ENCODE data around the gene TSPAN19. TPM values are rescaled to one million over a fixed set of nuclear protein-coding genes. Genes with fewer than 3 reads are reported as not detected.
"Not testable (repeated sequence)": the region's sequence is repeated elsewhere in the genome, so short reads cannot be mapped to it uniquely, and the experiment has no call there.

The TSPAN19 gene
- total RNA-seq, 1 donor, result not detected

GRCh38 chr12:85017133-85017532 is 18.9 kb downstream of the TSPAN19 start:
- Histone ChIP-seq H3K27me3 (ENCODE audit: insufficient read depth, low read length) (no peaks in the 10 kb centered on the region), H3K9me3 (ENCODE audit: low read depth, low read length) (no peaks in the 10 kb centered on the region), H3K4me1 (ENCODE audit: insufficient read depth, low read length) (no peaks in the 10 kb centered on the region), H3K4me3 (ENCODE audit: low read length) (no peak overlapping the region)

GRCh38 chr12:85016413-85016812 is 19.7 kb downstream of the TSPAN19 start:
- Histone ChIP-seq H3K4me3 (ENCODE audit: low read length) (no peak overlapping the region), H3K27me3 (ENCODE audit: insufficient read depth, low read length) (no peaks in the 10 kb centered on the region), H3K9me3 (ENCODE audit: low read depth, low read length) (no peaks in the 10 kb centered on the region), H3K4me1 (ENCODE audit: insufficient read depth, low read length) (no peaks in the 10 kb centered on the region)

DNA sequence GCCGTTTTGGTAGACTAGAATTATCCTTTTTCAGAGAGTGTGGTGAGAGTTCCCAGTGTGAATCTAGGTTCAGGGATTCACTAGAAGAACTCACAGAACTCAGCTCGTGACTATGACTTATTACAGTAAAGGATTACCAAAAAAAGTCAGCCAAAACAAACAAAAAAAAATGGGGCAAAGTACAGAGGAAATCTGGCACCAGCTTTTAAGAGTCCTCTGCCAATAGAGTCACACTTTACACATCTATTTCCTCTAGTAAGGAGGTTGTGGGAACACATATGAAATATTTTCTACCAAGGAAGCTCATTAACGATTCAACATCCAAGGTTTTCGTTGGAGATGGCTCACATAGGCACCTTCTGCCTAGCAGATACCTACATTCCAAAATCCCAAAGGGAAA is 28.2 kb downstream of the TSPAN19 start:
- Histone ChIP-seq H3K27me3 (ENCODE audit: insufficient read depth, low read length) (no peaks in the 10 kb centered on the region), H3K4me1 (ENCODE audit: insufficient read depth, low read length) (no peaks in the 10 kb centered on the region), H3K9me3 (ENCODE audit: low read depth, low read length) (no peaks in the 10 kb centered on the region), H3K4me3 (ENCODE audit: low read length) (no peak overlapping the region)

DNA sequence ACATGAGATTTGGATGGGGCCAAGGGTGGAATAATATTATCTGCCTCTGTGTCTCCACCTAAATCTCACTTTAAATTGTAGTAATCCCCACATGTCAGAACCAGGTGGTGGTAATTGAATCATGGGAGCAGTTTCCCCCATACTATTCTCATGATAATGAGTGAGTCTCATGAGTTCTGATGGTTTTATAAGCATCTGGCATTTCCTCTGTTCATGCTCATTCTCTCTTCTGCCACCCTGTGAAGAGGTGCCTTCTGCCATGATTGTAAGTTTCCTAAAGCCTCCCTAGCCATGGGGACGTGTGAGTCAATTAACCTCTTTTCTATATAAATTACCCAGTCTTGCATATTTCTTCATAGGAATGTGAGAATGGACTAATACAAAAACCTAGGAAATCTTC is 29.9 kb downstream of the TSPAN19 start:
- Histone ChIP-seq H3K27me3 (ENCODE audit: insufficient read depth, low read length) (no peaks in the 10 kb centered on the region), H3K9me3 (ENCODE audit: low read depth, low read length) (no peaks in the 10 kb centered on the region), H3K4me1 (ENCODE audit: insufficient read depth, low read length) (no peaks in the 10 kb centered on the region), H3K4me3 (ENCODE audit: low read length) (no peak overlapping the region)

GRCh38 chr12:85005615-85006014 is 30.5 kb downstream of the TSPAN19 start:
- Histone ChIP-seq H3K4me3 (ENCODE audit: low read length) (no peak overlapping the region), H3K4me1 (ENCODE audit: insufficient read depth, low read length) (no peaks in the 10 kb centered on the region)

DNA sequence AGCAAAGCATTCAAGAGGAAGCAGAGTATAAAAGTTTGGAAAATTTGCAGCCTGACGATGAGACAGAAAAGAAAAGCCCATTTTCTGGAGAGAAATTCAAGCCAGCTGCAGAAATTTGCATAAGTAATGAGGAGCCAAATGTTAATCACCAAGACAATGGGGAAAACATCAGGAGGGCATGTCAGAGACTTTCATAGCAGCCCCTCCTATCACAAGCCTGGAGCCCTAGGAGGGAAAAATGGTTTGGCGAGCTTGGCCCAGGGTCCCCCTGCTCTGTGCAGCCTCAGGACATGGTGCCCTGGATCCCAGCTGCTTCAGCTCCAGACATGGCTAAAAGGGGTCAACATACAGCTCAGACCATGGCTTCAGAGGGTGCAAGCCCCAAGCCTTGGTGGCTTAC is 31.0 kb downstream of the TSPAN19 start:
- not testable (repeated sequence) for H3K4me3 ChIP-seq (ENCODE audit: low read length); H3K9me3 ChIP-seq (ENCODE audit: low read depth, low read length); H3K4me1 ChIP-seq (ENCODE audit: insufficient read depth, low read length); H3K27me3 ChIP-seq (ENCODE audit: insufficient read depth, low read length)

More at GRCh38 chr12:85005615-85006014, 30.5 kb downstream of the TSPAN19 start:
- Histone ChIP-seq H3K9me3 (ENCODE audit: low read depth, low read length) (no peaks in the 10 kb centered on the region), H3K27me3 (ENCODE audit: insufficient read depth, low read length) (no peaks in the 10 kb centered on the region)

- Histone ChIP-seq H3K27me3 (ENCODE audit: insufficient read depth, low read length) (no peaks in the 10 kb centered on the region), H3K4me3 (ENCODE audit: low read length) (no peak overlapping the region), H3K9me3 (ENCODE audit: low read depth, low read length) (no peaks in the 10 kb centered on the region), H3K4me1 (ENCODE audit: insufficient read depth, low read length) (no peaks in the 10 kb centered on the region)
Measured at GRCh38 chr12:85004204-85004603, 31.9 kb downstream of the TSPAN19 start.

GRCh38 chr12:85002778-85003296 is 33.2 kb downstream of the TSPAN19 start:
- Histone ChIP-seq H3K27me3 (ENCODE audit: insufficient read depth, low read length) (no peaks in the 10 kb centered on the region), H3K4me1 (ENCODE audit: insufficient read depth, low read length) (no peaks in the 10 kb centered on the region), H3K9me3 (ENCODE audit: low read depth, low read length) (no peaks in the 10 kb centered on the region), H3K4me3 (ENCODE audit: low read length) (no peak overlapping the region)

DNA sequence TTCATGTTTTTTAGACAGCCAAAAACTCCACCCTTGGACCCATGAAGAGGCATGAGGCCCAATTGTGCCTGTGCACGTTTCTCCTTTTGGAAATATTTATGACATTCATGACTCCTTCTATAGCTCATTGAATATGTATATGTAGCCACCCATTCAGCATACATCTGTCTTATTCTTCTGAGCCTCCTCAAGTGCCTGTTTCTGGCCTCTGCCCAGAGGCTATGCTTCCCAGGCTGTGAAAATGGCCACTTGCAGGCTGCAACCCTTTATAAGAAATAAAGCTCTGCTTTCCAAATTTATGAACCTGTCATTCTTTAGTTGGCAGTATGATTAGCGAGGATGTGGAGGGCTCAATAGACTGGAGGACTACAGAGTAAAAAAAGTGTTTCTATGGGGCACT is 35.3 kb downstream of the TSPAN19 start:
- no peaks in the 10 kb centered on the region for H3K4me1 ChIP-seq (ENCODE audit: insufficient read depth, low read length)
- H3K4me3 ChIP-seq (ENCODE audit: low read length), result no peak overlapping the region
- H3K27me3 ChIP-seq (ENCODE audit: insufficient read depth, low read length), result no peaks in the 10 kb centered on the region
- no peaks in the 10 kb centered on the region for H3K9me3 ChIP-seq (ENCODE audit: low read depth, low read length)

GRCh38 chr12:84998341-84998740 is 37.7 kb downstream of the TSPAN19 start:
- H3K27me3 ChIP-seq (ENCODE audit: insufficient read depth, low read length), result no peaks in the 10 kb centered on the region
- no peak overlapping the region for H3K4me3 ChIP-seq (ENCODE audit: low read length)
- H3K4me1 ChIP-seq (ENCODE audit: insufficient read depth, low read length), result no peaks in the 10 kb centered on the region
- no peaks in the 10 kb centered on the region for H3K9me3 ChIP-seq (ENCODE audit: low read depth, low read length)

DNA sequence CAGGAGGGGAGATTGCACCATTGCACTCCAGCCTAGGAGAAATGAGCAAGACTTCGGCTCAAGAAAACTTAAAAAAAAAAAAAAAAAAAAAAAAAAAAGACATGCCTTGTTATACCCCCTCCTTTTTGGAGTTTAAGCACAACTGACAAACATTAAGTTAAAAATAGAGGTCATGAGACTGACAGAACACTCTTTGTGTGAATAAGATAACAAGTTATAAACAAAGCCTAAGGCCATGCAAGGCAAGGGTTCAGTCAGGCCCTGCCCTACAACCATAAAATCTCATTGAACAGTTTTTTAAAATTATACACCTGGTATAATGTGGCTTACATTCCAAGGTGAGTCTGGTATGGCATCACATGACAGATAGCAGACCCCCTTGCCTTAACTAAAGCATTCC is 39.3 kb downstream of the TSPAN19 start:
- Histone ChIP-seq H3K4me1 (ENCODE audit: insufficient read depth, low read length) (no peaks in the 10 kb centered on the region), H3K27me3 (ENCODE audit: insufficient read depth, low read length) (no peaks in the 10 kb centered on the region), H3K4me3 (ENCODE audit: low read length) (no peak overlapping the region), H3K9me3 (ENCODE audit: low read depth, low read length) (no peaks in the 10 kb centered on the region)

GRCh38 chr12:84995641-84996040 is 40.4 kb downstream of the TSPAN19 start:
- Histone ChIP-seq H3K4me1 (ENCODE audit: insufficient read depth, low read length) (no peaks in the 10 kb centered on the region), H3K4me3 (ENCODE audit: low read length) (no peak overlapping the region), H3K27me3 (ENCODE audit: insufficient read depth, low read length) (no peaks in the 10 kb centered on the region)

GRCh38 chr12:84994426-84994825 is 41.7 kb downstream of the TSPAN19 start:
- Histone ChIP-seq H3K4me3 (ENCODE audit: low read length) (no peak overlapping the region), H3K9me3 (ENCODE audit: low read depth, low read length) (no peaks in the 10 kb centered on the region), H3K27me3 (ENCODE audit: insufficient read depth, low read length) (no peaks in the 10 kb centered on the region), H3K4me1 (ENCODE audit: insufficient read depth, low read length) (no peaks in the 10 kb centered on the region)

More at GRCh38 chr12:84995641-84996040, 40.4 kb downstream of the TSPAN19 start:
- H3K9me3 ChIP-seq (ENCODE audit: low read depth, low read length), result no peaks in the 10 kb centered on the region

DNA sequence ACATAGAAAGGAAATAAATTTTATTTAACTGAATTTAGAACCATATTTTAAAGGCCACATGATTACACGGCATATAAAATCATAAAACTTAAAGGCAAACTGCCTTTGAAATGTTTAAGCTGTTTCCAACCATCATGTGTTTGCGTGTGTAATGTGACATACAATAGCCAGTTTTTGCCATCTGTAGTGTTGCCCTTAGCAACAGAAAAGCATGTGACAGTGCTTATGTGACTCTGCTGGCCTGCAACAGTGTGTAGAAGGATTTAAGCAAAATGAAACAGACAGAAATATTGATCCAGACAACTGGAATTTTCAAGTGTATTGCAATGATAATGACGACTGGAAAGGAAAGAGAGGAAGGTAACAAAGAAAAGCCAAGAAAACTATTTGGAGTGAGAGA is 49.5 kb downstream of the TSPAN19 start:
- no peaks in the 10 kb centered on the region for H3K9me3 ChIP-seq (ENCODE audit: low read depth, low read length)
- H3K27me3 ChIP-seq (ENCODE audit: insufficient read depth, low read length), result no peaks in the 10 kb centered on the region
- H3K4me1 ChIP-seq (ENCODE audit: insufficient read depth, low read length), result no peaks in the 10 kb centered on the region
- H3K4me3 ChIP-seq (ENCODE audit: low read length), result no peak overlapping the region

DNA sequence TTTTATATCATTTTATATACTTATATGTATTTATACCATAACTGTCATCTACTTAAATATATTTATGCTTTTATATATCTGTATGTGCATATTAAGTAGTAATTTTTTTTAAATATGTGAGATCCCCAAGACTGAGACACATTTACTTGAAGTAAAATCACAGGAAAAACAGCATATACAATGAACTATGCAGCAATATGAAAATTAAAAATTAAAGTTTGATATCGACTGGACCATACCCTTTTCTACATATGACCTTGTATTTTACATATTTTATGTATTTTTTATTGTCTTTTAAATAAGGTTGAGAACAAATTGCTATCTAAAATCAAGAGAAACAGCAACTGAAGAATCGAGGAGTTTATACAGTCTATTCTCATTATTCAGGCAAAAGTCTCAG is 50.0 kb downstream of the TSPAN19 start:
- no peak overlapping the region for H3K4me3 ChIP-seq (ENCODE audit: low read length)
- H3K4me1 ChIP-seq (ENCODE audit: insufficient read depth, low read length), result no peaks in the 10 kb centered on the region
- H3K9me3 ChIP-seq (ENCODE audit: low read depth, low read length), result no peaks in the 10 kb centered on the region
- H3K27me3 ChIP-seq (ENCODE audit: insufficient read depth, low read length), result no peaks in the 10 kb centered on the region

- no peak overlapping the region for H3K4me3 ChIP-seq (ENCODE audit: low read length)
- H3K27me3 ChIP-seq (ENCODE audit: insufficient read depth, low read length), result no peaks in the 10 kb centered on the region
- H3K9me3 ChIP-seq (ENCODE audit: low read depth, low read length), result no peaks in the 10 kb centered on the region
- no peaks in the 10 kb centered on the region for H3K4me1 ChIP-seq (ENCODE audit: insufficient read depth, low read length)
Measured at GRCh38 chr12:84983289-84983688, 52.8 kb downstream of the TSPAN19 start.

Data from mononuclear cell (primary cell).